Ovary (tissue), 3 donors: Measurements from ENCODE around the gene COL21A1.

Experiments used
- EP300 ChIP-seq: sonication (generic); formaldehyde crosslinking; IDR thresholded peaks from one replicate; pipeline ENCODE4 v1.6.1; 2017; ENCODE audit warnings: antibody characterized with exemption
- POLR2A ChIP-seq: fragments of 450-650 bp; IDR thresholded peaks from one replicate; pipeline ENCODE4 v1.6.1; 2017; ENCODE audit warnings: antibody characterized with exemption, mild to moderate bottlenecking, moderate library complexity
- TF ChIP-seq, protein P1 (sequence below), 3 donors: fragments of 450-650 bp in 2 of 3; fragments of 200-600 bp in 1 of 3; IDR thresholded peaks; one replicate each; pipeline versions ENCODE4 v1.5.1 to v1.8.0; 2016 to 2022; ENCODE audit warnings: antibody characterized with exemption in 3 of 3, mild to moderate bottlenecking in 1 of 3
- donor health status: DM: no; HTN: no; CAD: no.

DNA sequence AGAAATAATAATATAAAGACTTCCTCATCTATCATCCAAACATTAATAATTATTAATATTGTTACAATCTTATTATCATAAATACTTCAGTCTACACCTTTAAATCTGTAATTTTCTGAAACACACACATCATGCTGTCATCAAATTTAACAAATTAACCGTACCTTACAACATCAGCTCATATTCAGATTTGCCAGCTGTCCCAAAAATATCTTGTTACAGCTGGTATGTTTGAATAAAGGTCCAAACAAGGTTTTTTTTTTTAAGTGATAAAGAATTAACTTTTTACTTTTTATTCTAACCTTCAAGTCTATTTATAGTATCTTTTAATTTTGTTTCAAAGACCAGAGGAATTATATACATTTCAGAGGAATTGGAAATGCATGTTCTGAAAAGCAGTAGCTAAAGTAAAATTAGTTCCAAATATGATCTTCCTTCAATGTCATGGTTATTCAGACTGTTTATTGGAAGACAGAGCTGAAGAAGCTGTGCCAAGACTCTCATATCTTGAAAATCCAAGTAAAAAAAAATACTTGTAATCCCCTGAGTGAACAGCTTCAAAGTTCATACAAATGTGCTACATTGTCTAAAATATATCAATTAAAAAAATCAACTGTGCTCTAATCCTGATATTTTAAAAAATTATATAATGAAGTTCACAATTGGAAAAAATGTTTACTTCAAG lies 210.3 kb downstream of the COL21A1 start:
- TF ChIP-seq POLR2A (no peak), EP300 (no peak)
- TF ChIP-seq, protein P1, sequence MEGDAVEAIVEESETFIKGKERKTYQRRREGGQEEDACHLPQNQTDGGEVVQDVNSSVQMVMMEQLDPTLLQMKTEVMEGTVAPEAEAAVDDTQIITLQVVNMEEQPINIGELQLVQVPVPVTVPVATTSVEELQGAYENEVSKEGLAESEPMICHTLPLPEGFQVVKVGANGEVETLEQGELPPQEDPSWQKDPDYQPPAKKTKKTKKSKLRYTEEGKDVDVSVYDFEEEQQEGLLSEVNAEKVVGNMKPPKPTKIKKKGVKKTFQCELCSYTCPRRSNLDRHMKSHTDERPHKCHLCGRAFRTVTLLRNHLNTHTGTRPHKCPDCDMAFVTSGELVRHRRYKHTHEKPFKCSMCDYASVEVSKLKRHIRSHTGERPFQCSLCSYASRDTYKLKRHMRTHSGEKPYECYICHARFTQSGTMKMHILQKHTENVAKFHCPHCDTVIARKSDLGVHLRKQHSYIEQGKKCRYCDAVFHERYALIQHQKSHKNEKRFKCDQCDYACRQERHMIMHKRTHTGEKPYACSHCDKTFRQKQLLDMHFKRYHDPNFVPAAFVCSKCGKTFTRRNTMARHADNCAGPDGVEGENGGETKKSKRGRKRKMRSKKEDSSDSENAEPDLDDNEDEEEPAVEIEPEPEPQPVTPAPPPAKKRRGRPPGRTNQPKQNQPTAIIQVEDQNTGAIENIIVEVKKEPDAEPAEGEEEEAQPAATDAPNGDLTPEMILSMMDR (IDR thresholded peaks at IDR 0.05), result no peak
